ENCODE measurements around the gene TCEAL4.

The TCEAL4 gene

DNA sequence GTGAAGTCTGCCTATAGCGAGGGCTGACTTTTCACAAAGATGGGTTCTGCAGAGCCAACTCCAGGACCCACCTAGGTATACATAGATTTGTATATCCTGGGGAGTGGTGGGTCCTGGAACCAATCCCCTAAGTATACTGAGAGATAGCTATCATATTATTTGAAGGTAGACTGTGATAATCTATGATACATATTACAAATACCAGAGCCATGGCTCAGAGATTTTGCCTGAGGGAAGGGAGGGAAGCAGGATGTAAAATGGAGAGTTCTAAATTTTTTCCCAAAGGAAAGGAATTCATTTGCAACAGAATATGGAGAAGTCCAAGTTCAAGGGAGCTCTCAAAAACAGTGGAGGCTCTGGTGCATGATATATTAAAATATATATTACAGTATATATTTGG, 29.7 kb downstream of the TCEAL4 start:
- Histone ChIP-seq H2AFZ (ENCODE audit: insufficient read depth, low read length, poor library complexity) (no peak overlapping the region), H3K27me3 (ENCODE audit: insufficient read depth, low read length) (no peaks in the 10 kb centered on the region), H3K9me3 (ENCODE audit: insufficient read depth, low read depth, low read length) (no peaks in the 10 kb centered on the region), H3K4me3 (ENCODE audit: low read depth, low read length) (no peak overlapping the region), H3K9ac (ENCODE audit: low read length) (no peak overlapping the region), H3K4me2 (ENCODE audit: low read length) (no peak overlapping the region), H3K4me1 (ENCODE audit: control insufficient read depth in 1 of 2, insufficient read depth in 2 of 2, low read length in 2 of 2) (no peaks in the 10 kb centered on the region), H3K27ac (ENCODE audit: low read depth, low read length) (no peak overlapping the region), H3K14ac (ENCODE audit: low read length) (no peak overlapping the region), H3K23ac (ENCODE audit: low read length) (no peak overlapping the region), H3K18ac (ENCODE audit: low read length) (no peak overlapping the region), H3K36me3 (ENCODE audit: control insufficient read depth in 1 of 2, insufficient read depth in 2 of 2, low read length in 2 of 2) (no peaks in the 10 kb centered on the region), H2BK12ac (ENCODE audit: low read length) (no peak overlapping the region), H3K79me2 (ENCODE audit: control insufficient read depth, insufficient read depth, low read length, poor library complexity) (no peaks in the 10 kb centered on the region), H2AK5ac (ENCODE audit: low read length) (no peak overlapping the region), H4K91ac (ENCODE audit: low read depth, low read length) (no peak overlapping the region), H3K79me1 (ENCODE audit: low read length) (no peaks in the 10 kb centered on the region), H4K12ac (ENCODE audit: low read depth, low read length) (no peak overlapping the region), H4K8ac (ENCODE audit: low read depth, low read length) (no peak overlapping the region), H2BK5ac (ENCODE audit: low read depth, low read length, poor library complexity) (no peak overlapping the region), H3K4ac (ENCODE audit: low read depth, low read length) (no peak overlapping the region), H2BK120ac (ENCODE audit: insufficient read depth, low read length, poor library complexity) (no peak overlapping the region)
- DNase-seq, result peak; percentile 48 to 89
- WGBS (ENCODE audit: extremely low coverage, insufficient coverage, insufficient read length), result no CpG with 5 or more reads among the region's 1 CpG

DNA sequence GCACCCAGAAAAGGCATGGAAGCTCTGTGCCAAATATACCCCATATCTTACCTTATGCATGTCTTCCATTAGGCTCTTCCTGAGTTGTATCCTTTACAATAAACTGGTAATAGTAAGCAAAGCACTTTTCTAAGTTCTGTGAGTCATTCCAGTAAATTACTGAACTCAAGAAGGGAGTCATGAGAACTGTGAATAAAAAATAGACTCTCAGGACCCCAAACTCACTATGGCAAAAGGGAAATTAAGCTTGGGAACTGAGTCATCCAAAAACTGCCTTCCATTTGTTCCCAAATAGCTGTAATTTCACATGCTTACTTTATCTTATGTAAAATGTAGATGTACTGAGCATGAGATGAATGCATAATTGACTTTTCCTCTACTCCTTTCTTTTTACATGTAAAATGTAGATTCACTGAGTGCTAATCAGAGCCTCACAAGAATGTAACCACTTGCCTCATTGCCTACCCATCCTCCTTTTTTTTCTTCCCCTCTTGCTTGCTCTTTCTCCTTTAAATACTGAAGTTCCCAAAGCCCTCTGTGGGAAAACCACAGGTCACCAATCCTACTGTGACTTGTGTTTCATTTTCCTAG, 30.6 kb downstream of the TCEAL4 start:
- DNase-seq, result peak in 1 of 2 donors; percentile 15
- H3K79me1 ChIP-seq (ENCODE audit: low read length), result no peaks in the 10 kb centered on the region
- no peak overlapping the region for H2BK120ac ChIP-seq (ENCODE audit: insufficient read depth, low read length, poor library complexity)

DNA sequence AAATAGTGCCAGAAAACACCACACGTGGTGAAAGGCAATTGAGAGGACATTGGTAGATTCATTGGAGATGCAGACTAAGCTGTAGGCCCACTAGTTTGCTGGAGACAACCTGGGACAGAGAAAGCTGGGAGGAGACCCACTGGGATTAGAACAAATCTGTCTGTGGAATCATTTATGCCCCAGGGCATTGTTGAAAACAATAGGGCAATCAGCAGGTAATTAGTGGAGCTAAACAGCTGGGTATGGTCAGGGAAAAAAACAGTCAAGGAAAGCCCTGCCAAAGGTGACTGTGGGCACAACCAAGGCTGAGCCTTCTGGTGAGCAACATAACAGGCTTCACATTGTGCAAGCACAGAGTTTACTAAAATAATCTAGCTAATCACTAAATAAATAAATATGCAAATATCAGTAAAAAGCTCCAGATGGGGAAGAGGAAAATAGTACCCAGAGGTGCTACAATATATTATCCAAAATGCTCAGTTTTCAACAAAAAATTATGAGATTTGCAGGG, 31.4 kb downstream of the TCEAL4 start:
- Histone ChIP-seq H3K18ac (ENCODE audit: low read length) (no peak overlapping the region), H3K27ac (ENCODE audit: low read depth, low read length) (no peak overlapping the region), H3K14ac (ENCODE audit: low read length) (no peak overlapping the region), H4K91ac (ENCODE audit: low read depth, low read length) (no peak overlapping the region), H2BK12ac (ENCODE audit: low read length) (no peak overlapping the region), H4K12ac (ENCODE audit: low read depth, low read length) (no peak overlapping the region), H2AFZ (ENCODE audit: insufficient read depth, low read length, poor library complexity) (no peak overlapping the region), H2AK5ac (ENCODE audit: low read length) (no peak overlapping the region), H3K23ac (ENCODE audit: low read length) (no peak overlapping the region), H3K9me3 (ENCODE audit: insufficient read depth, low read depth, low read length) (no peaks in the 10 kb centered on the region), H3K4ac (ENCODE audit: low read depth, low read length) (no peak overlapping the region), H3K4me3 (ENCODE audit: low read depth, low read length) (no peak overlapping the region), H2BK5ac (ENCODE audit: low read depth, low read length, poor library complexity) (no peak overlapping the region), H3K4me2 (ENCODE audit: low read length) (no peak overlapping the region), H3K4me1 (ENCODE audit: control insufficient read depth in 1 of 2, insufficient read depth in 2 of 2, low read length in 2 of 2) (no peaks in the 10 kb centered on the region), H3K79me2 (ENCODE audit: control insufficient read depth, insufficient read depth, low read length, poor library complexity) (no peaks in the 10 kb centered on the region), H2BK120ac (ENCODE audit: insufficient read depth, low read length, poor library complexity) (no peak overlapping the region), H3K79me1 (ENCODE audit: low read length) (no peaks in the 10 kb centered on the region), H3K36me3 (ENCODE audit: control insufficient read depth in 1 of 2, insufficient read depth in 2 of 2, low read length in 2 of 2) (no peaks in the 10 kb centered on the region), H3K27me3 (ENCODE audit: insufficient read depth, low read length) (no peaks in the 10 kb centered on the region), H4K8ac (ENCODE audit: low read depth, low read length) (no peak overlapping the region), H3K9ac (ENCODE audit: low read length) (no peak overlapping the region)
- WGBS (ENCODE audit: extremely low coverage, insufficient coverage, insufficient read length), result no CpG with 5 or more reads among the region's 1 CpG
- no peak for DNase-seq

More for the DNA sequence above, 30.6 kb downstream of the TCEAL4 start:
- Histone ChIP-seq H3K4me3 (ENCODE audit: low read depth, low read length) (no peak overlapping the region), H2BK12ac (ENCODE audit: low read length) (no peak overlapping the region), H3K4ac (ENCODE audit: low read depth, low read length) (no peak overlapping the region), H3K9me3 (ENCODE audit: insufficient read depth, low read depth, low read length) (no peaks in the 10 kb centered on the region), H3K4me2 (ENCODE audit: low read length) (no peak overlapping the region), H3K27ac (ENCODE audit: low read depth, low read length) (no peak overlapping the region), H3K23ac (ENCODE audit: low read length) (no peak overlapping the region), H3K14ac (ENCODE audit: low read length) (no peak overlapping the region), H3K9ac (ENCODE audit: low read length) (no peak overlapping the region), H2AK5ac (ENCODE audit: low read length) (no peak overlapping the region), H4K8ac (ENCODE audit: low read depth, low read length) (no peak overlapping the region), H3K27me3 (ENCODE audit: insufficient read depth, low read length) (no peaks in the 10 kb centered on the region), H3K79me2 (ENCODE audit: control insufficient read depth, insufficient read depth, low read length, poor library complexity) (no peaks in the 10 kb centered on the region), H3K4me1 (ENCODE audit: control insufficient read depth in 1 of 2, insufficient read depth in 2 of 2, low read length in 2 of 2) (no peaks in the 10 kb centered on the region), H3K36me3 (ENCODE audit: control insufficient read depth in 1 of 2, insufficient read depth in 2 of 2, low read length in 2 of 2) (no peaks in the 10 kb centered on the region), H2AFZ (ENCODE audit: insufficient read depth, low read length, poor library complexity) (no peak overlapping the region), H4K12ac (ENCODE audit: low read depth, low read length) (no peak overlapping the region), H2BK5ac (ENCODE audit: low read depth, low read length, poor library complexity) (no peak overlapping the region), H3K18ac (ENCODE audit: low read length) (no peak overlapping the region), H4K91ac (ENCODE audit: low read depth, low read length) (no peak overlapping the region)

DNA sequence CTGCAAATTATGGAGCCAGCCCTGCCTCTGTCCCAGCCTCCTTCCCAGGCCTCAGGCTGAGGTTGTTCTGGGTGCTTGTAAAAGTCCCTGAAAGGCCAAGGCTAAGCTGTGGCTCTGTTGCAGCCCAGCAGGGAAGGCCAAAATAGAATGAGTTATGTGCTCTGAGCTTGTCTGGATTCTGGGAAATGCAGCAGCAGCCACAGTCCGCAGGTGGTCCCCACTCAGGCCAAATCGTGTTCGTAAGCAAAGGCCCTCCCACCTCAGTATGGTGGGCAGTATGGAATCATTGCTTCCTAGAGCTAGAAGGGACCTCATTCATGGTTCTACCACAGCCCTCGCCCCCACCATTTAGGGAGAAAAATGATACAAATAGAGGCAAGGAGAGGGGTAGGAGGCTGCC, 38.8 kb downstream of the TCEAL4 start:
- H3K9ac ChIP-seq (ENCODE audit: low read length), result no peak overlapping the region
- WGBS (ENCODE audit: extremely low coverage, insufficient coverage, insufficient read length), result no CpG with 5 or more reads among the region's 4 CpGs

More for the DNA sequence above, 38.8 kb downstream of the TCEAL4 start:
- no peak overlapping the region for H3K4me3 ChIP-seq (ENCODE audit: low read depth, low read length)
- H3K18ac ChIP-seq (ENCODE audit: low read length), result peak overlapping the region; percentile 75
- H4K8ac ChIP-seq (ENCODE audit: low read depth, low read length), result peak overlapping the region; percentile 47
- H4K91ac ChIP-seq (ENCODE audit: low read depth, low read length), result peak overlapping the region; percentile 80
- H3K36me3 ChIP-seq (ENCODE audit: control insufficient read depth in 1 of 2, insufficient read depth in 2 of 2, low read length in 2 of 2), result no peaks in the 10 kb centered on the region
- H3K4me2 ChIP-seq (ENCODE audit: low read length), result peak overlapping the region; percentile 18
- peak overlapping the region; percentile 56 for H3K14ac ChIP-seq (ENCODE audit: low read length)
- H3K27ac ChIP-seq (ENCODE audit: low read depth, low read length), result peak overlapping the region; percentile 78
- no peak overlapping the region for H3K23ac ChIP-seq (ENCODE audit: low read length)
- H2AK5ac ChIP-seq (ENCODE audit: low read length), result no peak overlapping the region
- H2AFZ ChIP-seq (ENCODE audit: insufficient read depth, low read length, poor library complexity), result no peak overlapping the region
- H3K27me3 ChIP-seq (ENCODE audit: insufficient read depth, low read length), result no peaks in the 10 kb centered on the region
- no peaks in the 10 kb centered on the region for H3K79me2 ChIP-seq (ENCODE audit: control insufficient read depth, insufficient read depth, low read length, poor library complexity)
- peak overlapping the region; percentile 71 for H2BK12ac ChIP-seq (ENCODE audit: low read length)
- peak overlapping the region; percentile 43 for H2BK120ac ChIP-seq (ENCODE audit: insufficient read depth, low read length, poor library complexity)
- H3K4ac ChIP-seq (ENCODE audit: low read depth, low read length), result no peak overlapping the region
- H2BK5ac ChIP-seq (ENCODE audit: low read depth, low read length, poor library complexity), result peak overlapping the region; percentile 68
- peaks cover 11% of the 10 kb centered on the region for H3K79me1 ChIP-seq (ENCODE audit: low read length)
- H3K9me3 ChIP-seq (ENCODE audit: insufficient read depth, low read depth, low read length), result no peaks in the 10 kb centered on the region
- DNase-seq, result no peak
- H3K4me1 ChIP-seq (ENCODE audit: control insufficient read depth in 1 of 2, insufficient read depth in 2 of 2, low read length in 2 of 2), result peaks cover 10% of the 10 kb centered on the region in 2 experiments
- no peak overlapping the region for H4K12ac ChIP-seq (ENCODE audit: low read depth, low read length)
